Effector memory CD4-positive, alpha-beta T cell (primary cell): Measurements from ENCODE around the gene HK3.

Experiments
- DNase-seq, 3 donors: peaks; one replicate each; pipeline ENCODE4 v3.0.0-alpha.2; 2020
- H3K27ac ChIP-seq: 2 replicates; pipeline ENCODE4 v1.7.0; 2013; ENCODE audit warnings: mild to moderate bottlenecking, low read length, moderate library complexity; ENCODE audit not compliant: insufficient read depth, poor library complexity, severe bottlenecking
- H3K27me3 ChIP-seq: replicated peaks from 2 replicates; pipeline ENCODE4 v1.7.0; 2013; ENCODE audit warnings: mild to moderate bottlenecking, low read length; ENCODE audit not compliant: insufficient read depth, control insufficient read depth, poor library complexity, severe bottlenecking
- H3K36me3 ChIP-seq: 2 replicates; pipeline ENCODE4 v1.7.0; 2013; ENCODE audit warnings: mild to moderate bottlenecking, low read length, moderate library complexity; ENCODE audit not compliant: control insufficient read depth, insufficient read depth
- H3K4me1 ChIP-seq: 2 replicates; pipeline ENCODE4 v1.7.0; 2013; ENCODE audit warnings: low read length, mild to moderate bottlenecking; ENCODE audit not compliant: control insufficient read depth, insufficient read depth, poor library complexity, severe bottlenecking
- H3K4me3 ChIP-seq: 2 replicates; pipeline ENCODE4 v1.7.0; 2013; ENCODE audit warnings: low read length, low read depth, mild to moderate bottlenecking; ENCODE audit not compliant: insufficient read depth, poor library complexity, severe bottlenecking
- H3K9me3 ChIP-seq: 2 replicates; pipeline ENCODE4 v1.7.0; 2013; ENCODE audit warnings: mild to moderate bottlenecking, low read length, moderate library complexity; ENCODE audit not compliant: control insufficient read depth

HK3 gene

GRCh38 chr5:176906126-176906525 is 7.0 kb upstream of the HK3 start:
- no peak overlapping the region for H3K27ac ChIP-seq
- no peaks in the 10 kb centered on the region for H3K9me3 ChIP-seq
- no peak for DNase-seq
- H3K4me1 ChIP-seq, result no peaks in the 10 kb centered on the region
- no peaks in the 10 kb centered on the region for H3K27me3 ChIP-seq
- peaks cover 54% of the 10 kb centered on the region for H3K36me3 ChIP-seq
- no peak overlapping the region for H3K4me3 ChIP-seq

GRCh38 chr5:176904276-176904675 is 5.1 kb upstream of the HK3 start:
- DNase-seq, result no peak
- H3K36me3 ChIP-seq, result peaks cover 49% of the 10 kb centered on the region
- no peaks in the 10 kb centered on the region for H3K9me3 ChIP-seq

GRCh38 chr5:176902911-176903664 is 3.9 kb upstream of the HK3 start:
- DNase-seq, result no peak
- Histone ChIP-seq H3K27me3 (no peaks in the 10 kb centered on the region), H3K4me1 (peaks cover 5% of the 10 kb centered on the region), H3K9me3 (no peaks in the 10 kb centered on the region), H3K36me3 (peaks cover 38% of the 10 kb centered on the region), H3K27ac (no peak overlapping the region), H3K4me3 (no peak overlapping the region)

More at GRCh38 chr5:176904276-176904675, 5.1 kb upstream of the HK3 start:
- Histone ChIP-seq H3K27ac (no peak overlapping the region), H3K4me3 (no peak overlapping the region), H3K27me3 (no peaks in the 10 kb centered on the region), H3K4me1 (peaks cover 4% of the 10 kb centered on the region)

- Histone ChIP-seq H3K36me3 (peaks cover 32% of the 10 kb centered on the region), H3K27me3 (no peaks in the 10 kb centered on the region), H3K4me1 (peaks cover 5% of the 10 kb centered on the region), H3K4me3 (no peak overlapping the region), H3K27ac (no peak overlapping the region), H3K9me3 (no peaks in the 10 kb centered on the region)
- DNase-seq, result no peak
Measured at GRCh38 chr5:176902102-176902814, 3.1 kb upstream of the HK3 start.

GRCh38 chr5:176901260-176902101 is 2.3 kb upstream of the HK3 start:
- H3K4me3 ChIP-seq, result no peak overlapping the region
- no peak for DNase-seq
- H3K9me3 ChIP-seq, result no peaks in the 10 kb centered on the region
- H3K36me3 ChIP-seq, result peaks cover 25% of the 10 kb centered on the region
- H3K4me1 ChIP-seq, result peaks cover 5% of the 10 kb centered on the region
- no peak overlapping the region for H3K27ac ChIP-seq
- H3K27me3 ChIP-seq, result no peaks in the 10 kb centered on the region

- no peaks in the 10 kb centered on the region for H3K9me3 ChIP-seq
- DNase-seq, result no peak
- H3K36me3 ChIP-seq, result peaks cover 18% of the 10 kb centered on the region
- no peak overlapping the region for H3K27ac ChIP-seq
- H3K4me3 ChIP-seq, result no peak overlapping the region
- H3K4me1 ChIP-seq, result peaks cover 5% of the 10 kb centered on the region
- no peaks in the 10 kb centered on the region for H3K27me3 ChIP-seq
Measured at GRCh38 chr5:176900780-176901204, 1.6 kb upstream of the HK3 start.

GRCh38 chr5:176899946-176900779 is 1.0 kb upstream of the HK3 start:
- H3K4me1 ChIP-seq, result peaks cover 5% of the 10 kb centered on the region
- peaks cover 12% of the 10 kb centered on the region for H3K36me3 ChIP-seq
- DNase-seq, result no peak
- H3K27ac ChIP-seq, result no peak overlapping the region
- H3K9me3 ChIP-seq, result no peaks in the 10 kb centered on the region
- H3K27me3 ChIP-seq, result no peaks in the 10 kb centered on the region
- no peak overlapping the region for H3K4me3 ChIP-seq

- Histone ChIP-seq H3K36me3 (no peaks in the 10 kb centered on the region), H3K27me3 (no peaks in the 10 kb centered on the region), H3K27ac (no peak overlapping the region), H3K4me1 (peaks cover 5% of the 10 kb centered on the region), H3K4me3 (no peak overlapping the region), H3K9me3 (no peaks in the 10 kb centered on the region)
- DNase-seq, result no peak
Measured at GRCh38 chr5:176897263-176897662, 1.9 kb downstream of the HK3 start.

GRCh38 chr5:176895831-176896230 is 3.3 kb downstream of the HK3 start:
- Histone ChIP-seq H3K4me1 (peaks cover 5% of the 10 kb centered on the region), H3K27ac (no peak overlapping the region), H3K36me3 (no peaks in the 10 kb centered on the region), H3K4me3 (no peak overlapping the region), H3K27me3 (no peaks in the 10 kb centered on the region), H3K9me3 (no peaks in the 10 kb centered on the region)
- no peak for DNase-seq
